Measurements from ENCODE around the gene DUSP28.

- TF ChIP-seq EZH2 (IDR thresholded peaks at IDR 0.05; ENCODE audit: borderline replicate concordance, low read length): no peak
- TF ChIP-seq, protein P1, sequence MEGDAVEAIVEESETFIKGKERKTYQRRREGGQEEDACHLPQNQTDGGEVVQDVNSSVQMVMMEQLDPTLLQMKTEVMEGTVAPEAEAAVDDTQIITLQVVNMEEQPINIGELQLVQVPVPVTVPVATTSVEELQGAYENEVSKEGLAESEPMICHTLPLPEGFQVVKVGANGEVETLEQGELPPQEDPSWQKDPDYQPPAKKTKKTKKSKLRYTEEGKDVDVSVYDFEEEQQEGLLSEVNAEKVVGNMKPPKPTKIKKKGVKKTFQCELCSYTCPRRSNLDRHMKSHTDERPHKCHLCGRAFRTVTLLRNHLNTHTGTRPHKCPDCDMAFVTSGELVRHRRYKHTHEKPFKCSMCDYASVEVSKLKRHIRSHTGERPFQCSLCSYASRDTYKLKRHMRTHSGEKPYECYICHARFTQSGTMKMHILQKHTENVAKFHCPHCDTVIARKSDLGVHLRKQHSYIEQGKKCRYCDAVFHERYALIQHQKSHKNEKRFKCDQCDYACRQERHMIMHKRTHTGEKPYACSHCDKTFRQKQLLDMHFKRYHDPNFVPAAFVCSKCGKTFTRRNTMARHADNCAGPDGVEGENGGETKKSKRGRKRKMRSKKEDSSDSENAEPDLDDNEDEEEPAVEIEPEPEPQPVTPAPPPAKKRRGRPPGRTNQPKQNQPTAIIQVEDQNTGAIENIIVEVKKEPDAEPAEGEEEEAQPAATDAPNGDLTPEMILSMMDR (IDR thresholded peaks at IDR 0.05; ENCODE audit: low read length): no peak
Measured at GRCh38 chr2:240581811-240582210, 21.7 kb downstream of the DUSP28 start.

All from OCI-LY1 (cell line).